SKM-1 treated with dmso at 0.1 percent for 144 hours (cell line): ENCODE data around the gene DENND10.
A peak's percentile ranks its signal among the peaks of the same experiment; 100 is the strongest.
"Not testable (repeated sequence)": the region's sequence is repeated elsewhere in the genome, so short reads cannot be mapped to it uniquely, and the experiment has no call there.

Source experiments
- DNase-seq: peaks from one replicate; lab custom pipeline; 2025; ENCODE audit not compliant: unreplicated experiment; lab: John Stamatoyannopoulos, UW

DENND10 gene

DNA sequence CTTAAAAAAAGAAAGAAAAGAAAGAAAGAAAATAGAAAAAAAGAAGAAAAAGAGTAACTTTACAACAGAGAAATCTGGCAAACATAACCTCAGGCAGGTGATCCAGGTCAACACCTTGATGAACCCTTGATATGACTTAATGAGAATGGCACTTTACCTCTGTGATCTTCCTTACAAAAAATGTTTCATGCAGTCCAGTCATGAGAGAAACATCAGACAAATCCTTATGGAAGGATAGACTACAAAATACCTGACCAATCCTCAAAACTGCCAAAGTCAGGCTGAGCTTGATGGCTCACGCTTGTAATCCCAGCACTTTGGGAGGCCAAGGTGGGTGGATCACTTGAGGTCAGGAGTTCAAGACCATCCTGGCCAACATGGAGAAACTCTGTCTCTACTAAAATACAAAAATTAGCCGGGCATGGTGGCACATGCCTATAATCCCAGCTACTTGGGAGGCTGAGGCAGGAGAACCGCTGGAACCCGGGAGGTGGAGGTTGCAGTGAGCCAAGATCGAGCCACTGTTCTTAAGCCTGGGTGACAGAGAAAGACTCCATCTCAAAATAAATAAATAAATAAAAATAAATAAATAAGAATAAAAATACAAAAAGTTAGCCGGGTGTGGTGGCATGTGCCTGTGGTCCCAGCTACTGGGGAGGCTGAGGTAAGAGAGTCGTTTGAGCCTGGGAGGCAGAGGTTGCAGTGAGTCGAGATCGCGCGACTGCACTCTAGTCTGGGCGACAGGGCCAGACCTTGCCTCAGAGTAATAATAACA, 7.1 kb upstream of the DENND10 start:
- DNase-seq, result not testable (repeated sequence)

DNA sequence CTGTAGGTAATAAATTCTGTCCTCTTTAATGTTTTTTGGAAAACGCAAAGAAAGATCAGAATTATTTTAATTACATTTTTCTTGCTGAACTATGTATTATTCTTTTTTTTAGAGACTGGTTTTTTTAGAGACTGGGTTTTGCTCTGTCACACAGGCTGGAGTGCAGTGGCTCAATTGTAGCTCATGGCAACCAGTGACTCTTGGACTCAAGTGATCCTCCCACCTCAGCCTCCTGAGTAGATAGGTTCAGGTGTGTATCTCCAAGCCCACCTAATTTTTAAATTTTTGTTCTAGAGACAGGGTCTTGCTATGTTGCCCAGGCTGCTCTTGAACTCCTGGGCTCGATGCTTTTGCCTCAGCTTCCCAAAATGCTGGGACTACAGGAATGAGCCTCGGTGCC, 5.3 kb upstream of the DENND10 start:
- DNase-seq, result no peak

DNA sequence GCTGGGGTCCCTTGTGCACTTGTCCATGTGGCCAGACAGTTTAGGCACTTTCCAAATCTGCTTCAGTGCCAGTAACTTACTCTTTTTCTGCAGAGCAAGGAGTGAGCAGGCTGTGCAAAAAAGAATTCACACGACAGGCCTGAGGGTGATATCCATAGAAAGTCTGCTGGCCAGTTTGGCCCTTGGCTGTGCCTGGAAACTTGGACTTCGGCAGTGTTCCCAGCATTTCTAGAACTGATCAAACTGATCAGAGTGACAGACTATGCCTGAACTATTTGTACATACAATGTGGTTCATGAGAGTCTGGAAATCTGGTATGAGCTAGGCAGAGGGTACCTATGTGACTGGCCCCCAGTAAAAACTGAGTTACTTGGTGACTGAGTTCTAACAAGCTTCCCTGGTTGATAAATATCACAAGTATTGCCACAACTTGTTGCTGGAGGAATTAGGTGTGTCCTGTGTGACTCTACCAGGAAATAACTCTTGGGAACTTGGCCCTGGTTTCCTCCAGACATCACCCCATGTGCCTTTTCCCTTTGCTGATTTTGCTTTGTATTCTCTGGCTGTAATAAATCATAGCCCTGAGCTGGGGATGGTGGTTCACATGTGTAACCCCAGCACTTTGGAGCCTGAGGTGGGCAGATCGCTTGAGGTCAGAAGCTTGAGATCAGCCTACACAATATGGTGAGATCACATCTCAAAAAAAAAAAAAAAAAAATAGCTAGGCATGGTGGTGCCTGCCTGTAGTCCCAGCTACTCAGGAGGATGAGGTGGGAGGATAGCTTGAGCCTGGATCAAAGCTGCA, 3.3 kb upstream of the DENND10 start:
- DNase-seq, result no peak

DNA sequence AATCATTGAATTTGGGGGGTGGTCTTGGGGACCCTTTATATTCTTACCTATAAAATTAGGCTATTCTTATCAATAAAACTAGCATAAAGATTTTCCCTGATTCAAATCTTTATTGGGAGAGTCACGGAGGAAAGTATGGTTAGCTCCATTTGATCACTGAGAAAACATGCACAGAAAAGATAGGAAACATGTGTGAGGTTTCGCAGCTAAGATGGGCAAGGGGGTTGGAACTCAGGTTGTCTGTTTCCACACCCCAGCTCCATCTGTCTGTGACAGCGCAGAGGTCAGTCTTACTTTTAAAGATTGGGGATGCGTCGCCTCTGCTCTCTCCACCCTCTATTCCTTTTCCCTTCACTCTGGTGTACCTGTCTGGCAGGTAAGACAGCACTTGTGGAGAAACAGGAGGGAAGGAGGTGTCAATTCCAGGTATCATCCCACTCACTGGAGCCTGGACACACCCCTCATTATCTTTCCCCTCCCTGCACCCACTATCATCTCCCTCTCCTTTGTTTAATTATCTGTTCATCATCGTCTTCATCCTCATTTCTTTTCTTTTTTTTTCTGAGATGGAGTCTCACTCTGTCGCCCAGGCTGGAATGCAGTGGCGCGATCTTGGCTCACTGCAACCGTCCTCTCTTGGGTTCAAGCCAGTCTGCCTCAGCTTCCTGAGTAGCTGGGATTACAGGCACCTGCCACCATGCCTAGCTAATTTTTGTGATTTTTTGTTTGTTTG, 2.4 kb upstream of the DENND10 start:
- DNase-seq, result no peak

DNA sequence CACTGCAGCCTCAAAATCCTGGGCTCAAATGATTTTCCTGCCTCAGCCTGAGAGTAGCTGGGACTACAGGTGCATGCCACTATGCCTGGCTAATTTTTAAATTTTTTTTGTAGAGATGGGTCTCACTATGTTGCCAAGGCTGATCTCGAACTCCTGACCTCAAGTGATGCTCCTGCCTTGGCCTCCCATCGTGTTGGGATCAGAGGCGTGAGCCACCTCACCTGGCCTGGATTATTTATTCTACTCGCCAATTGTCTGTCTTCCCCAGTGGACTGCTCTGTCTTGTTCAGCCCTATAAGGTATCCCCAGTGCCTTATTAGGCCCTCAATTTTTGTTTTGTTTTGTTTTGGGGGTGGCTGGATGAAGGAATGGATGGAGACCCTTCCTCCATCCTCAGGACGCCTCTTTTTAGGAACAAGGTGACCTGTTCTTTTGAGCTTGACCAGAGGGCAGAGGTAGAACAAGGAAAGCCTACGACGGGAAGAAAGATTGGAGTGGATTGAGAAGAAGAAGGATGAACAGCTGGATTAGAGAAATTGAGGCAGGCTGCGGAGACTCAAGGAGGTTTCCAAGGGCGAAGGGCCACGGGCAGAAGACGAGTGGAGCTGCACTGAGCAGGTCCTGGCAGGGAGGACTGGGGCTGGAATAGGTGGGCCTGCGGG, 541 bp upstream of the DENND10 start:
- DNase-seq, result no peak

DNA sequence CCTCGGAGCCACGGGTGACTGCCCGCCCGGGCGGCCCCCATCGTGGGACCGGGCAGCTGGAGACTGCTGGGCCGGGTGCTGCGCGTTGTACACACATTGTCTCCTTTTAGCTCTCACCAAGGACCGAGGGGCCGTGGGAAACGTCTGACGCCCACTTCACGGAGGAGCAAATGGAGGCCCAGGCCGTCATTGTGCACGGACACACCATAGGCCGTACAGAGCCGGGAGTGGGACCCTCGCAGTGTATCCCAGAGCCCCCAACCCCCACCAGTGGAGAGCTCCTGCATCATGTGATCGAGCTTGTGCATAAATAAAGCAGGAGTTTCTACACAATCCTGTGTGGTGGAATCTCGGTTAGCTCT, 722 bp downstream of the DENND10 start:
- no peak for DNase-seq

DNA sequence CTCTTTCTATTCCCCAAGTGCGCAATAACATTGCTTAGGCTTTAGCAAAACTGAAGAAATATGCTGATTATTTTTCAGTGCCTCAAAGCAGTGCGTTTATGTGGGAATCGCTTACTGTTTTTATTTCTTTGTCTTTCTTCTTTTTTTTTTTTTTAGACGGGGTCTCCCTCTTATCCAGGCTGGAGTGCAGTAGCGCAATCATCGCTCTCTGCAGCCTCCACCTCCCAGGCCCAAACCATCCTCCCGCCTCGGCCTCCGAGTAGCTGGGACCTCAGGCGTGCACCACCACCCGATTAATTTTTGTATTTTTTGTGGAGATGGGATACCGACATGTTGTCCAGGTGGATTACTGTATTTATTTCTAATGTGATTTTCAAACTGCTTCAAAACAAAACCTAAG, 1.2 kb downstream of the DENND10 start:
- DNase-seq, result no peak

DNA sequence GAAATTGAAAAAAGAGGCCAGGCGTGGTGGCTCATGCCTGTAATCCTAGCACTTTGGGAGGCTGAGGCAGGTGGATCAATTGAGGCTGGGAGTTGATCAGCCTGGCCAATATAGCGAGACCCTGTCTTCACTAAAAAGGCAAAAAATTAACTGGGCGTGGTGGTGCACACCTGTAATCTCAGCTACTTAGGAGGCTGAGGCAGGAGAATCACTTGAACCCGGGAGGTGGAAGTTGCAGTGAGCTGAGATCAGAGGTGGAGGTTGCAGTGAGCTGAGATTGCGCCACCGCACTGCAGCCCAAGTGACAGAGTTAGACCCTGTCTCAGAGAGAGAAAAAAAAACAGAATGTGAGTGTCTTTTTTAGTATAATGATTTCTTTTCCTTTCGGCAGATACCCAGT, 2.0 kb downstream of the DENND10 start:
- not testable (repeated sequence) for DNase-seq

DNA sequence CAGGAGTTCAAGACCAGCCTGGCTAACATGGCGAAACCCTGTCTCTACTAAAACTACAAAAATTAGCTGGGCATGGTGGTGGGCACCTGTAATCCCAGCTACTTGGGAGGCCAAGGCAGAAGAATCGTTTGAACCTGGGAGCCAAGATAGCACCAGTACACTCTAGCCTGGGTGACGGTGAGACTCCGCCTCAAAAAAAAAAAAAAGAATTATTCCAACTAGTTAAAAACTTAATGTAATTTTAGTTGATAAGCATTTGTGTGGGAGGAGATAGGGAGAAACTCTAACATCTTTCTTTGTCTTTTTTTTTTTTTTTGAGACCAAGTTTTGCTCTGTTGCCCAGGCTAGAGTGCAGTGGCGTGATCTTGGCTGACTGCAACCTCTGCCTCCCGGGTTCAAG, 3.2 kb downstream of the DENND10 start:
- not testable (repeated sequence) for DNase-seq

DNA sequence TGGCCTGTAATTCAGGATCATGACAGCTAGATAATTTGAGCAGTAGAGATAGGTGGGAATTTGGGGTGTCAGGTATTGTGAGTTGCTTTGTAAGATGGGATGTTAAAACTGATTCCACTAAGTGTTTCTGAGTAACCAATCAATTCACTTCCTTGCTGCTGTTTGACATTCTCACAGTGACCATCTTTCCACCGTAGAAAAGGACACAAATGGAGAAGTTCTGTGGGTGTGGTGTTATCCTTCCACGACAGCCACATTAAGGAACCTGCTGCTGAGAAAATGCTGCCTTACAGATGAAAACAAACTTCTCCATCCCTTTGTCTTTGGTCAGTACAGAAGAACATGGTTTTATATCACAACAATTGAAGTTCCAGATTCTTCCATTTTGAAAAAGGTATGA, 3.9 kb downstream of the DENND10 start:
- not testable (repeated sequence) for DNase-seq

DNA sequence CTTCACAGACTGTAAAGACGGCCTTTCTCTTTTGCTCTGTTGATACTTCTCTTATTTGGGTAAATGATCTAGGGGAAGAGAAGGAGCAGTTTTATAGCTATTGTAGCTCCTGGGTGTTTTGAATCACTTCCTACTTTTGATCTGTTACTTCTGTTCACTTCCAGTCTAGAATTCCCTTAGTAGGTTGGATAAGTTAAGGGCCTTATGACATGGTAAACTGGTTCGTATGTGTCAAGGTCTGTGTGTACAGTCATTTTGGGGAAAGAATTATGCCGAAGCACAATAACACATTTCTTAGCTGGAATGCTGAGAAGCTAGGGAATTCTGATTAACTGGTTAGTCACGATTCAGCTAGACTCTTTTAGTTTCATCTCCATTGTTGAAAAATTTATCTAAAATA, 8.1 kb downstream of the DENND10 start:
- no peak for DNase-seq

DNA sequence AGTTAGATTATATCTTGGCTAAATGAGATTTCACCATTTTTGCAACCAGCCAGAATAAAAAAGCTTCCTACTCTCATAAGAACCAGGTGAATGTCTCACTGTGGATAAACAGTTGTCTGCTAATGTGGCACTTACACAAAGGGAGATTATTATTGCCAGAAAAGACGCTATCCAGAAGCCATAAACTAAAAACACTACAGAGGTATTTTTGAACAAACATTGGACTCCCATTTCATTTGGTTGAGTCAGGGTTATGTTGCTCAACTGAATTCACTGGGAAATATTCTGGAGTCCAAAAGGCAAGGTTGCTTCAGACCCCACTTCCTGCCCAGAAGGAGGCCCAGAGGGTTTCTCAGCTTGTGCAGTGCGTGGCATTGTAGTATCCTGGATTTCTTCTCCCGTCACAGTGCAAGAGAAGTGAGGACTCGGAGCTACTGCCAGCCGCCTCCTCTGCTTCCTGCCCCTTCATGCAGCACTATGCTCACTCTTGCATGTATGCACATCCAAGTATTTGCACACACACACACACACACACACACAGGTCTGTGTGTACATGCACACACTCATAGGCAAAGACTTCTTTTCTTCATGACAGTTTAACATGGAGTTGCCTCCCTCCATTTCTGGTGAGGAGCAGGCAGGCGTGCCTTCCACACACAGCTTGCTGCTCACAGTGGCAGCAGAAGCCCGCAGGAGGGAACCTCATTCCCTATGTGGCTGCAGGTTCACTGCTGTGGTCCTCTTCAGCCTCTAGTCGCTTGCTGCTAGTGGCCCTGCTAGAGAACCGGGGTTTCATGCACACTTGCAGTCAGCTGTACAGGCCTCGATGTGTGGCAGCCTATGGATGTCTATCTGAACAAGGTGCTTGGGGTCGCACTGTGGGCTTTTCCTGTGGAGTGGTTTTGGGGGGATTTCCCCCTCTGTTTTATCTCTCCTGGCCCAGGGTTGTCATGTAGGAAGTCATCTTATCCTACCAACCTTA, 10.1 kb downstream of the DENND10 start:
- DNase-seq, result peak; percentile 79

DNA sequence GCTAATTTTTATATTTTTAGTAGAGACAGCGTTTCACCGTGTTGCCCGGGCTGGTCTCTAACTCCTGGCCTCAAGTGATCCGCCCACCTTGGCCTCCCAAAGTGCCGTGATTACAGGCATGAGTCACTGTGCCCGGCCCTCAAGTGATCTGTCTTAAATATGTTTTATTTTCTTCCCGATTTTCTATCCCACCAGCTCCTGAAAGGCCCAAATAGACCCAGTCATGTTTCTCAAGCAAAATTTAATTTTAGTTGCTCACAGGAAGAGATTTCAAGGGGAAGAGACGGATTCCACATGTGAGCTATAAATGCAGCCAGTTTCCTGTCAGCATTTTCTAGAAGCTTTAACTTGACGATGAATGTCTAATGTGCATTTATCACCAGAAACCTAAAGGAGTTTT, 12.0 kb downstream of the DENND10 start:
- DNase-seq, result no peak

DNA sequence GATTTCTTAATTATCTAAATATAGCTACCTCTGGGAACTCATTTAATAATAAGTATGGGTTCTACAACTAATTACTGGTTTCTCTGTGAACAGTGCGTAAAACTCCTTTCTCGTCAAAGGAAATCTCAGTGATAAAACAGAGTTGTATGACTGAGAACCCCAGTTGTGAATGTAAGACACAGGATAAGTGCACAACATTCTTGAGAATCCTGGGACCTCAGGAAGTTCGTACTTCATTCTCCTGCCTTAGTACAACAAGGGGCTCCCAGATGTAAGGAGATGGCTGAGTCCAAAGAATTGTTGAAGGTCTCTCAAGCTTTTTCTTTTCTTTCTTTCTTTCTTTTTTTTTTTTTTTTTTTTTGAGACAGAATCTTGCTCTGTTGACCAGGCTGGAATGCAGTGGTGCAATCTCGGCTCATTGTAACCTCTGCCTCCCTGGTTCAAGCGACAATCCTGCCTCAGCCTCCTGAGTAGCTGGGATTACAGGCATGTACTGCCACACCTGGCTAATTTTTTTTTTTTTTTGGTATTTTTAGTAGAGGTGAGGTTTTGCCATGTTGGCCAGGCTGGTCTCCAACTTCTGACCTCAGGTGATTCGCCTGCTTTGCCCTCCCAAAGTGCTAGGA, 12.5 kb downstream of the DENND10 start:
- DNase-seq, result no peak

DNA sequence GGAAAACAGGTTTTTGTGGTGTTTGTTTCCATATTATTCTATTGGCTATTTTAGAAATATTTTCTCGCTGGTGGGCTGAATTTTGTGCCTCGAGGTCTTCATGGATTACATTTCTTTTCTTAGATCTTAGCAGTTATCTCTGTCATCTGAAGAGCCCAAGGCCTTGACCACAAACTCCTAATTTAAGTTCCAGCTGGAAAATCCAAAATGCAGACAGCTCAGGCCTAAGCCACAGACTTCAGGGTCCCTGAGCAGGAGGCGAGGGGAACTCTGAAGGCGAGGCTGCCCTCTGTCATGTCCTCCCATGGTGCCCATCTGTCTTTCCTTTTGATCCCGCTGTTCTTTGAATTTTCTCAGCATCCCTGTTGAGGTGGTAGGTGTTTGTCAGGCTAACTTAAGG, 14.3 kb downstream of the DENND10 start:
- DNase-seq, result no peak

DNA sequence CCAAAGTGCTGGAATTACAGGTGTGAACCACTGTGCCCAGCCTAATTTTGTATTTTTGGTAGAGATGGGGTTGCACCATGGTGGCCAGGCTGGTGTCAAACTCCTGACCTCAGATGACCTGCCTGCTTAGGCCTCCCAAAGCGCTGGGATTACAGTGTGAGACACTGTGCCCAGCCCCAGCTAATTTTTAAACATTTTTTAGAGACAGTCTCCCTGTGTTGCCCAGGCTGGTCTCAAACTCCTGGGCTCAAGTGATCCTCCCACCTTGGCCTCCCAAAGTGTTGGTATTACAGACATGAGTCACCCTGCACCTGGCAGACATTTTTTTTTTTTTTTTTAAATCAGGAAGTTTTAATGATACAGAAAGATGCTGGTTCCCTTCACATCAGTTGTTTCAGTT, 15.5 kb downstream of the DENND10 start:
- no peak for DNase-seq

DNA sequence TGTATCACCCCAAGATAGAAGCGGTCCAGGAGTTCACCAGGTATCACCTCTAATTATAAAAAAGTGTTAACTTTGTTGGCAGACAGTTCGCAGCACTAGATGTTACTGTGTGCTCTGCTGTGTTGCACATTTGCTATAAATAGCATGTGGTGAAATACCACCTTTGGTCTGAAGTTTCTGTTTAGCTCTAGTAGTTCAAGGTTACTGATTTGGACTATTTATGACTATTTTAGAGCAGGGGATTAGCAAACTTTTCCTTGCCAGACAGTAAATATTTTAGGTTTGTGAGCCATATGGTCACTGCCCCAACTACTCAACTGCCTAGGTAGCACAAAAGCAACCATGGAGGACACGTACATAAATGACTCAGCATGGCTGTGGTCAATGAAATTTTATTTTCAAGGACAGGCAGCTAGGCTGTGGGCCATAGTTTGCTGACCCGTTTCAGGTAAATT, 16.5 kb downstream of the DENND10 start:
- peak; percentile 28 for DNase-seq

DNA sequence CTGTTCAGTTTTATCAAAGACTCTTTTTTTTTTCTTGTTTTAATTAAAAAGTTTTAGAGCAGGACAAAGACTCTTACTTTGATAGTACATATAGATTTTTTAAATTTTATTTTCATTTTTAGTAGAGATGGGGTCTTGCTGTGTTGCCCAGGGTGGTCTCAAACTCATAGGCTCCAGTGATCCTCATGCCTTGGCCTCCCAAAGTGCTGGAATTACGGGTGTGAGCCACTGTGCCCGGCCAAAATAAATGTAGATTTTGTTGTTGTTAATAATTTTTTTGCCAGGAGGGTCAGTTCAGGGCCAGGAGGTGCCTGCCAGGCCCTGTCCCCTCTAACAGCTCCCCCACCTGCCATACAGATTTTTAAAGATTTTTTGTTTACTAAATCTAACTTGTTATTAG, 17.0 kb downstream of the DENND10 start:
- DNase-seq, result no peak

DNA sequence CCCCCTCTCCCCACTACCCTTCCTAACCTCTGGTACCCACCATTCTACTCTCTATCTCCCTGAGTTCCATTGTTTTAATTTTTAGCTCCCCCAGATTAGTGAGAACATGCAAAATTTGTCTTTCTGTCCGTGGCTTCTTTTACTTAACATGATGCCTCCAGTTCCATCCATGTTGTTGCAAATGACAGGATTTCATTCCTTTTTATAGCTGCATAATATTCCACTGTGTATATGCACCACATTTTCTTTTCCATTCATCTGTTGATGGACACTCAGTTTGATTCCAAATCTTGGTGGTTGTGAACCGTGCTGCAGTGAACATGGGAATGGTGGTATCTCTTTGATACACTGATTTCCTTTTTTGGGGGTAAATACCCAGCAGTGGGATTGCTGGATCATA, 22.0 kb downstream of the DENND10 start:
- DNase-seq, result no peak

DNA sequence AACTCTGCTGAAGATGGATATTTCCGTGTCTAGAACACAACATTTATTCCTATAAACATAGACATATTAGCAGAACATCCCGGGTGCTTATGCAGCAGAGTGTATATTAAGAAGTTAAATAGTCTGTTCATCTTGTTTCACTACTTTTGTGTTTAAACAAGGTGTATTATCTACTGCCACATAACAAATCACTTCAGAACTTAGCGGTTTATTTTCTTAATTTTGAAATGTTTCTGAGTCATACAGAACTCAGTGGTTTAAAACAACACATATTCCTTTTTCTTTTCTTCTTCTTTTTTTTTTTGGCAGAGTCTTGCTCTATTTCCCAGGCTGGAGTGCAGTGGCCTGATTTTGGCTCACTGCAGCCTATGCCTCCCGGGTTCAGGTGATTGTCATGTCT, 25.8 kb downstream of the DENND10 start:
- DNase-seq, result no peak
